Vagina (tissue), 2 donors: ENCODE data around the gene LDHAL6A. TPM values are rescaled to one million over a fixed set of nuclear protein-coding genes. Genes with fewer than 3 reads are reported as not detected.
A peak's percentile ranks its signal among the peaks of the same experiment; 100 is the strongest.

Source experiments
- DNase-seq, 2 donors: peaks; one replicate each; pipeline ENCODE4 v3.0.0-alpha.2; 2017; ENCODE audit errors: extremely low spot score in 2 of 2
- H3K27ac ChIP-seq: fragments of 200-600 bp; sonication (generic); one replicate; pipeline ENCODE4 v1.5.1; 2019
- H3K27me3 ChIP-seq: fragments of 200-600 bp; sonication (generic); one replicate; pipeline ENCODE4 v1.5.1; 2019
- H3K36me3 ChIP-seq, 2 donors: fragments of 200-600 bp; sonication (generic); one replicate each; pipeline ENCODE4 v1.5.1; 2017 to 2019
- H3K4me1 ChIP-seq: fragments of 200-600 bp; sonication (generic); one replicate; pipeline ENCODE4 v1.5.1; 2019
- H3K4me3 ChIP-seq, 2 donors: fragments of 200-600 bp; sonication (generic); 1 replicate in 1 of 2; 2 replicates in 1 of 2; pipeline ENCODE4 v1.5.1; 2016 to 2019
- H3K9me3 ChIP-seq: fragments of 200-600 bp; sonication (generic); one replicate; pipeline ENCODE4 v1.5.1; 2019
- POLR2A ChIP-seq, 2 donors: fragments of 450-650 bp; IDR thresholded peaks; one replicate each; pipeline ENCODE4 v1.6.1; 2017; ENCODE audit warnings: antibody characterized with exemption in 2 of 2, mild to moderate bottlenecking in 2 of 2, moderate library complexity in 2 of 2
- POLR2AphosphoS5 ChIP-seq, 2 donors: sonication (generic); formaldehyde crosslinking; IDR thresholded peaks; one replicate each; pipeline ENCODE4 v1.9.0; 2017; ENCODE audit warnings: antibody characterized with exemption in 2 of 2, mild to moderate bottlenecking in 2 of 2, low read depth in 1 of 2; ENCODE audit not compliant: insufficient read depth in 1 of 2
- intact Hi-C: fragments of 100-400 bp; cut with DNase I; formaldehyde crosslinking; loops from one replicate; pipeline ENCODE4 v1.15.1; 2023
- total RNA-seq: library from RNA; depleted of rRNA; stranded (reverse); fragments of >200 nt; gene quantifications from one replicate; pipeline ENCODE4 v1.2.3, GENCODE V29; 2016
- TF ChIP-seq, protein P1 (sequence below), 3 experiments: fragments of 450-650 bp in 2 of 3; fragments of 200-600 bp in 1 of 3; sonication (generic) in 1 of 3; IDR thresholded peaks; one replicate each; pipeline ENCODE4 v1.5.1; 2017 to 2019; ENCODE audit warnings: antibody characterized with exemption in 3 of 3, mild to moderate bottlenecking in 2 of 3, moderate library complexity in 2 of 3

Gene LDHAL6A
- total RNA-seq, 1 donor from 2014 or later, result not detected

DNA sequence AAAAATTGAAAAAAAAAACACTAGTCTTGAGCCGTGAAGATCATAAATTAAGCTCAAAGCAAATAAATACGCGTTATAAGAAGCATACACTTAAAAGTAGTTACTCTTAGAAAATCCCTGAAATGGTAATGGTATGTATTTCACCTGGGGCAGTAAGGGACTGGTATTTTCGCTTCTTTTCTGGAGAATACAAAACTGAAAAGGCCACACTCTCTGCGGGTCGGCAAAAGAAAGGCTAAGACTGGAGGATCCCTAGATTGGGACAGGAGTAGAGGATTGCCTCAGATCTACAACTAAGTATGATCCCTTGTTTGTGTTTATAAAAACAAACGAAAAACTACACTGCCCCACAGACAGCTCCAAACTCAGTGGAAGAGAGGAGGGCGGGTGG, 70.5 kb downstream of the LDHAL6A start:
- H3K36me3 ChIP-seq, result no peaks in the 10 kb centered on the region
- no peaks in the 10 kb centered on the region for H3K9me3 ChIP-seq
- intact Hi-C loops, result no loop called here
- H3K27ac ChIP-seq, result peak overlapping the region; percentile 98
- DNase-seq, result no peak
- peaks cover 52% of the 10 kb centered on the region for H3K4me1 ChIP-seq
- peak overlapping the region; percentile 87 to 99 for H3K4me3 ChIP-seq
- H3K27me3 ChIP-seq, result no peaks in the 10 kb centered on the region
- TF ChIP-seq POLR2AphosphoS5 (IDR thresholded peaks at IDR 0.05; ENCODE audit: insufficient read depth in 1 of 2, low read depth in 1 of 2) (no peak), POLR2A (IDR thresholded peaks at IDR 0.05) (no peak)
- TF ChIP-seq, protein P1, sequence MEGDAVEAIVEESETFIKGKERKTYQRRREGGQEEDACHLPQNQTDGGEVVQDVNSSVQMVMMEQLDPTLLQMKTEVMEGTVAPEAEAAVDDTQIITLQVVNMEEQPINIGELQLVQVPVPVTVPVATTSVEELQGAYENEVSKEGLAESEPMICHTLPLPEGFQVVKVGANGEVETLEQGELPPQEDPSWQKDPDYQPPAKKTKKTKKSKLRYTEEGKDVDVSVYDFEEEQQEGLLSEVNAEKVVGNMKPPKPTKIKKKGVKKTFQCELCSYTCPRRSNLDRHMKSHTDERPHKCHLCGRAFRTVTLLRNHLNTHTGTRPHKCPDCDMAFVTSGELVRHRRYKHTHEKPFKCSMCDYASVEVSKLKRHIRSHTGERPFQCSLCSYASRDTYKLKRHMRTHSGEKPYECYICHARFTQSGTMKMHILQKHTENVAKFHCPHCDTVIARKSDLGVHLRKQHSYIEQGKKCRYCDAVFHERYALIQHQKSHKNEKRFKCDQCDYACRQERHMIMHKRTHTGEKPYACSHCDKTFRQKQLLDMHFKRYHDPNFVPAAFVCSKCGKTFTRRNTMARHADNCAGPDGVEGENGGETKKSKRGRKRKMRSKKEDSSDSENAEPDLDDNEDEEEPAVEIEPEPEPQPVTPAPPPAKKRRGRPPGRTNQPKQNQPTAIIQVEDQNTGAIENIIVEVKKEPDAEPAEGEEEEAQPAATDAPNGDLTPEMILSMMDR (IDR thresholded peaks at IDR 0.05), result no peak

DNA sequence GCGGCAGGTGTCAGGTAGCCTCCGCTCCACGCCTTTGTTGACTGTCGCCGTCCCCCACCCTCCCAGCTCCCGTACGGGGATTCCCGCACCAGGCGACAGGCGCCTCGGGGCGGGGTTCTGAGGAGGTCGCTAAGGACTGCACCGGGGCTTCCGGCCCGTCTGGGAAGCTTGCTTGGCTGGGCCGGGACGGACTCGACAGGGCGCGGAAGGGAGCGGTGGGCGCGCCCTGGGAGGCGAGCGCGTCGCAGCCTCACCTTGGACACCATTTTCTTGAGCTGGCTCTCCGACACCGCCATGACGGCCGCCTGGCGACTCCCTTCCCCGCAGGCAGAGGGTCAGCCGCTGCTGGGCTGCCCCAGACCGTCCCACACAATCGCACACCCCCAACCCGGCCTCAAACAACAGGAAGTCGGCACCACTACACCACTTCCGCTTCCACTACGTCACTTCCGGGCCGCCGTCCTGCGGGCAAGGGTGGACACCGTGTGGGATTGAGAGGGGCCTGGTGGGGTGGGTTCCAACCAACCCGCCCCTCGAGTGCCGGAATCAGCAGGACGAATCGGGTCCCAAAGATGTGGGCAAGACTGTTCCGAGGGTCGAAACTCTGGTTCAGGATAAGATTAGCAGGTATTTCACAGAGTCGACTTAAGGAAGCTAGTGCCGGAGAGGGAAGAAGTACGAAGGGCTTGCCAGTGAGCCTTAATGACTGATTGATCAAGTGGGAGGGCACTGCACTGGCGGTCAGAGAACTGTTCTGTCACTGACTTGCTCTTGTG, 71.1 kb downstream of the LDHAL6A start, which contains the start of gene TSG101:
Gene TSG101 (minus strand): TSS at position 422 of the 776 bp plus-strand sequence. CDS start 126 bp downstream, at position 296.
- H3K9me3 ChIP-seq, result no peaks in the 10 kb centered on the region
- TF ChIP-seq, protein P1 (IDR thresholded peaks at IDR 0.05), result no peak
- peak in 1 of 2 donors; percentile 79 for TF ChIP-seq POLR2A (IDR thresholded peaks at IDR 0.05)
- TF ChIP-seq POLR2AphosphoS5 (IDR thresholded peaks at IDR 0.05; ENCODE audit: insufficient read depth in 1 of 2, low read depth in 1 of 2), result peak; percentile 92 to 96
- no peaks in the 10 kb centered on the region for H3K27me3 ChIP-seq
- intact Hi-C loops, result no loop called here
- H3K27ac ChIP-seq, result peak within 1 kb of the TSS; percentile 98
- peak; percentile 94 to 97 for DNase-seq
- H3K36me3 ChIP-seq, result no peaks in the 10 kb centered on the region
- peak within 1 kb of the TSS; percentile 87 to 99 for H3K4me3 ChIP-seq
- peaks cover 52% of the 10 kb centered on the region for H3K4me1 ChIP-seq

DNA sequence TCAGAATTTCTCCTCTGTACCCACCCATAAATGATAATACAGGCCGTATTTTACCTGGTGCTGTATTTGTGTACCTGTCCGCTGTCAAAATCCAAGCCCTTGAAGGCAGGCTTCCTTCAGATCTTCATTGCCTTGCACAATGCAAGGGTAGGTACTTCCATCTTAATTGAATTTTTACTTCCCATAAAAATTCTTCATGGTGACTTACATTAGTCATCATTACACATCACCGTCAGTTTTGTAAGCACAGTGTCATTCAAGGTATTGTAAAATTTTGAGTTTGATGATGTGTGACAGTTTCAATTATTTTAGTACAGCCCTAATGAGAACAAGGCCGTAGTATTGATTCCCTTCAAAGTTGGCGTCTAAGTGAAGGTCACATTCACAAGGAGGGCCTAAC, 71.9 kb downstream of the LDHAL6A start:
- TF ChIP-seq POLR2AphosphoS5 (IDR thresholded peaks at IDR 0.05; ENCODE audit: insufficient read depth in 1 of 2, low read depth in 1 of 2), result no peak
- no peak for TF ChIP-seq POLR2A (IDR thresholded peaks at IDR 0.05)
- TF ChIP-seq, protein P1 (IDR thresholded peaks at IDR 0.05), result no peak
- Histone ChIP-seq H3K36me3 (no peaks in the 10 kb centered on the region), H3K27me3 (no peaks in the 10 kb centered on the region), H3K9me3 (no peaks in the 10 kb centered on the region), H3K27ac (peak overlapping the region; percentile 98), H3K4me3 (peak overlapping the region; percentile 87 to 99), H3K4me1 (peaks cover 50% of the 10 kb centered on the region)
- intact Hi-C loops, result no loop called here
- DNase-seq, result no peak

Other genes with a start within 250 kb of the LDHAL6A start
- gene SAA4, start 219.1 kb upstream of the LDHAL6A start, total RNA-seq, result 1.7 TPM
- 19.4 TPM for gene SAA2, start 207.2 kb upstream of the LDHAL6A start, total RNA-seq
- 60.4 TPM for gene SAA1, start 189.6 kb upstream of the LDHAL6A start, total RNA-seq
- gene HPS5, start 133.7 kb upstream of the LDHAL6A start, total RNA-seq, result 17.4 TPM
- 64.1 TPM for gene GTF2H1, start 133.3 kb upstream of the LDHAL6A start, total RNA-seq
- gene LDHA, start 61.3 kb upstream of the LDHAL6A start, total RNA-seq, result 461 TPM
- not detected for gene LDHC, start 43.5 kb upstream of the LDHAL6A start, total RNA-seq
- 46.4 TPM for gene TSG101, start 71.1 kb downstream of the LDHAL6A start, total RNA-seq
- 21.4 TPM for gene UEVLD, start 132.9 kb downstream of the LDHAL6A start, total RNA-seq
- gene MISFA, start 143.9 kb downstream of the LDHAL6A start, total RNA-seq, result not detected
- 23.8 TPM for gene SPTY2D1, start 178.5 kb downstream of the LDHAL6A start, total RNA-seq
- 26.8 TPM for gene TMEM86A, start 242.9 kb downstream of the LDHAL6A start, total RNA-seq